HG03025 (cell line): Measurements from ENCODE around the gene RAB40B.

ENCODE experiments used
- ATAC-seq: cut with Tn5 transposase; IDR thresholded peaks from one replicate; pipeline ENCODE4 v1.9.1; 2021; ENCODE audit warnings: mild to moderate bottlenecking, moderate library complexity; ENCODE audit not compliant: unreplicated experiment, low FRiP score

RAB40B gene

GRCh38 chr17:82718986-82719685 lies 20.6 kb upstream of the RAB40B start:
- ATAC-seq = no peak

DNA sequence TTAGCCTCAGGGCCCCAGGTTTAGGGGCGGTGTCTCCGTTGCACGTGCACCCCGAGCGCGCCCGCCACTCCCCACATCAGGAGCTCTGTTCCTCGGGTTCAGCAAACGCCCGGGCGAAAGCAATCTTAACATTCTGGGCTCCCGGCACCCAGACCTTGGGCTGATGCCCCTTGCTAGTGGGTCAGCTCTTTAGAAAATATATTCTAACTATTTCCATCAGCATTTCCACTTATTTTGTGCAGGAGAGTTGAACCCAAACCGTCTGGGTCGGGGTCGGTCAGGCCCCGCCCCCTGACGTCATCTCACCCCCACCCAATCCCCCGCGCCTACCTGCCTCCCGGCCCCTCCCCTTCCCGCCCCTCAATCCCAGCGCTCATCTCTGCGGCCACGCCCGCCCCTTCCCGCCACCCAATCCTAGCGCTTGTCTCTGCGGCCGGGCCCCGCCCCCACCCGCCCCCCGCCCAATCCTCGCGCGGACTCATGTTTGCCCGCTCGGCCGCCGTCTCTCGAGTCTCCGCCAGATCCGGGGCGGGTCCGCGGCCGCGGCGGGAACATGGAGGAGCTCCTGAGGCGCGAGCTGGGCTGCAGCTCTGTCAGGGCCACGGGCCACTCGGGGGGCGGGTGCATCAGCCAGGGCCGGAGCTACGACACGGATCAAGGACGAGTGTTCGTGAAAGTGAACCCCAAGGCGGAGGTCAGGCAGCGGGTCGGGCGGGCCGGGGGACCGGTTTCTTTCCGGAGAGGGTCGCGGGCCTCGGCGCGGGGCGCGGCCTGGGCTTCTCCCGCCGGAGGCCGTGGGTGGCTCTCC lies 17.9 kb upstream of the RAB40B start, which contains the start of gene FN3KRP:
Gene FN3KRP, plus strand, starts transcription at position 504 of the 808 bp plus-strand sequence. Its CDS starts 50 bp downstream, at position 554.
- ATAC-seq = peak; percentile 69

DNA sequence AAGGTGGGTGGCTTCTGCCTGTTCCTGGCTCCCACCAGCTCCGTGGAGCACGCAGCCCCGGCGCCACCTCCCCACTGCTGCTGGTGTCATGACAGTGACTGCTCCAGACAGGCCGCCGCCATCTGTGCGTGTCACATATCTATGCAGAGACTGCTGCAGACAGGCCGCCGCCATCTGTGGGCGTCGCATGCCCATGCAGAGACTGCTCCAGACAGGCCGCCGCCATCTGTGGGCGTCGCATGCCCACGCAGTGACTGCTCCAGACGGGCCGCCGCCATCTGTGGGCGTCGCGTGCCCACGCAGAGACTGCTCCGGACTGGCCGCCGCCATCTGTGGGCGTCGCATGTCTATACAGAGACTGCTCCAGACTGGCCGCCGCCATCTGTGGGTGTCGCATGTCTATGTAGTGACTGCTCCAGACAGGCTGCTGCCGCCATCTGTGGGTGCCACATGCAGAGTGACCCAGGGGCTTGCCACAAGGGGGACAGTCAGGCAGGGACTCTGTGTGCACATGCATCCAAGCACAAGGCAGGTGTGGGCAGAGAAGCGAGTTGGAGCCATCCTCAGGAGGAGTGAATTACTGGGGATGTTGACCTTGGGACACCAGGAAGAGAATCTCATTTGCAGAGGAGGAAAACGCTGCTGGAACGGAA lies 14.7 kb upstream of the RAB40B start:
- no peak for ATAC-seq

GRCh38 chr17:82710499-82711232 lies 12.2 kb upstream of the RAB40B start:
- ATAC-seq = no peak

DNA sequence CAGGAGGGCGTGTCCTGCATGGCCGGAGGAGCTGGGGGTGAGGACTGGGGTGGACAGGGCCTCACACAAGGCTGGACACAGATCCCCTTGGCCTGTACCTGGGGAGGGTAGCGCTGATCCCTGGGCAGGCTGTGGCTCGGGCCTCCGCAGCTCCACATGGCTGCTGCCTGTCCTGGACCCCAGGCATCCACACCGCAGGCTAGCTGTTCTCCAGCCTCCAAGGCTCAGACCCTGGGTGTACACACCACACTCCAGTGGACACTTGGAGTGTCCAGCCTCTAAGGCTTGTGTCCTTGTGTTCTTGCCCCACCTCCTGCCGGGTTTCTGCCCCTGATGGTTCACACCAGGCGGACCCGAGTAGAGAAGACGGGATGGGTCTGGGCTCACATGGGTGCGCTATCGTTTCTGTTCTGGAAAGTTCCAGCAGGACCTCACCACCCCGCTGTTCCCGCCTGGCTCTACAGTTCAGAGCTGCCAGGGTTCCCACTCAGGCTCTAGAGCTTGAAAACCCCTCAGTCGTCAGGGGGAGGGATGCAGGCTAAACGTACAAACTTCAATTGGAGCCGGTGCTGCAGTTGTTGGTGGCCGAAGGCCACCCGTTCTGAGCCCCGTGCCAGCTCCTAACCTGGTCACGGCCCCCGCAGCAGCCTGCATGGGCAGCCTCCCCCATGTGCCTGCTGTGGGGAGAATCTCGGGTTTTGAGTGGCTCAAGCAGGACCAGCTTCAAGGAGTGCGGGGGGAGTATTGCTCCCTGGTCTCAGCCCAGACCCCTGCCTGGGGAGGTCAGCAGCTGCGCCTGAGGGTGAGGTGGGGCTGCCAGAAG lies 11.4 kb upstream of the RAB40B start:
- ATAC-seq = no peak

GRCh38 chr17:82709024-82709675 lies 10.7 kb upstream of the RAB40B start:
- no peak for ATAC-seq

DNA sequence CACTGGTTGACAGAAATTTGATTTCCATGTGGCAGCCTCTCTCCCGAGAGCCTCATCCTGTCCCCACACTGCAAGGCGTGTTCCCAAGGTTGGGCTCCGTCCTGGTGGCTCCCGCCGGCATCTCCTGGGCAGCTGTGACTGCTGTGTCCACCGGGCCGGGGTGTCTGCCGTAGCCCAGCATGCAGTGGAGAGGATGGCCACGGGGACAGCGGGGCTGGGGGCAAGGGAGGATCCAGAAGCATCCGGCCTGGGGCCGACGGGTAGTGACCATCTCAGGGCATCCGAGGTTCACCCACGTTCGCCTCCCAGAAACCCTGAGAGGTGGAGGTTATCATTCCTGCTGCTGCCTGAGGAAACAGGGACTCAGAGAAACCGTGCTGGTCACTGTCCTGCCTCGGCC lies 7.3 kb upstream of the RAB40B start:
- ATAC-seq = no peak

GRCh38 chr17:82704886-82705285 lies 6.4 kb upstream of the RAB40B start:
- ATAC-seq = no peak

DNA sequence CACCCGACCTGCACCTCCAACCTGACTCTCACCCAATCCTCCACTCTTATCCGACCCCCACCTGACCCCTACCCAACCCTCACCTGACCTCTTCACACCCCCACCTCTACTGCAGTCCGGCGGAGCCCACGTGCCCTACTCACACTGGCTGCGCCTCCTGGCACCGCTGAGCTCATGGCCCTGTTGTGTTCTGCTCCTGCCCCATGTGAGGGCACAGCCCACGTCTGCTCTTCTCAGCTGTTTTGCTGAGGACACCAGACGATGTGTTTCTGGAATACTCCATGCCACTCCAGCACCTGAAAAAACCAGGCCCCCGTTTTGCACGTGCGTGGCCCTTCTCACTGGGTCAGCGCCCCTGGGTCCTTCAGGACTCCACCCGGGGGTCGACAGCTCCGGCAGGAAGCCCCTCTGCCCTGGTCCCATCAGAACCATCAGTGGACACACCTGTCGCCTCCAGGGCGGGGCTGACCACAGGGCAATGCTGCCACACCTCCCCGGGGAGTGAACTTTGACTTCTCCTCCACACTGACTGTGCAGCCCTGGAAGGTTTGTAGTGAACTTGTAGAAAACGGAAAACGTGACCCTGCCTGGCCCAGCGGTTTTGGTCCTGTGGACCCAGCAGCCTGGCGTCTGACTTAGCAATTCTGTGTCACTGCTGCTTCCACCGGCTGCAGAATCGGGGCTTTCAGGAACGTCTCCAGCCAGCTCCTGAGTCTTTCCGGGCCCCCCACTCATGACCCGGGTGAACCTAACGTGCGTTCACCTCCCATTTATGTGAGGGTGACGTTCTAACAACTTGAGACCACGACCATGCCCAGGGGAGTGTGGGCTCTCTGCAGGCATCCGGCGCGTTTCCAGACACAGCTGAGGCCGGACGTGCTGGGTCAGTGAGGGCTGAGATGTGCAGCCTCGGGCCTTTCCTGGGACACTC lies 5.7 kb upstream of the RAB40B start:
- no peak for ATAC-seq

DNA sequence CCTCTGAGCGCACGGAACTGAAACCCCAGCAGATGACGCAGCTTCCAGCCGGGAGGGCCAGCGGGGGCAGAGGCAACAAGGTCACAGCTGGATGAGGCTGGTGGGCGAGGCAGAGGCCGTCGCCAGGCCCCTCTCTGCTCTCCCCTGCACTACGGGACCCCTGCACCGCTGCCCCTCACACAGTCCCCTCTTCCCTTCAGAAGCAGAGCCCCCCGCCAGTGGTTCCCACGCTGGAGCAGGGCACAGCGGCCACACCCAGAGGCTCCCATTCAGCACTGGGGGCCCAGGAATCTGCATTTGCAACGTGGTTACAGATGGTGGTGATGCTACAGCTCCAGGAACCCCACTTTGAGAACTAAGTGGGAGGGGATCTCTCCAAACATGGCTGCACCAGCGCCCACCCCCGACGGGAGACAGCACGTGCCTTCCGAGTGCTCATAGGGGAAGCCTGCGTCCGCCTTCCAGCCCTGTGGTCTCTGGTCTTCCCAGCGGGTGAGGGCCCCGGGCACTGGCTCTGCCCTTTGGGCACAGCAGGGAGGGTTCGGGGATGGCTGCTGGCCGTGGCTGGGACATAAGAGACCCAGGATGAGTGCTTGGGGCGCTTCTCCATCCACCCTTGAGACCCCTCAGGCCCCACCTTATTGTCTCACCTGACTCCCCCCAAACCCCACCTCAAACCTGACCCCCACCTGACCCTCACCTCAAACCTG lies 4.7 kb upstream of the RAB40B start:
- ATAC-seq = no peak

GRCh38 chr17:82702231-82702927 lies 3.9 kb upstream of the RAB40B start:
- ATAC-seq = no peak

GRCh38 chr17:82699551-82699950 lies 1.1 kb upstream of the RAB40B start:
- ATAC-seq = no peak

DNA sequence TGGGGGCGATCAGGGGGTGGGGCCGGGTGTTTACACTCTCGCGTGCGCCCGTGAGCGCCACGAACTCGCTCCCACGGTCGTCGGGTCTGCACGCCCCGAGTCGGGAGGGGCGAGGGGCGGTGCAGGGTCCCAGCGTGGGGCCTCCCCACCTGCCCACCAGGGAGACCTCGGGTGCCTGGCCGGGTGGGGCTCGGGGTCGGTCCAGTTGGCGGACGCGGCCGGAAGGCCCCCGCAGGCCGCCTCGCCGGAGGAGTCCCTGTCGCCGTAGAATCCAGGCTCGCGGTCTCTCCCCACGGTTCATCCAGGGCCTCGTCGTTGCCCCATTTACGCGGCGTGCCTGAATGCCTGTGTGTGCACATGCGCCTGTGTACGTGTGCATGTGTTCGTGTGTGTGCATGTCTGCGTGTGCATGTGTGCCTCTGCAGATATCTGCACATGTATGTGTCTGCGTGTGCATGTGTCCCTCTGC lies 510 bp upstream of the RAB40B start:
- peak; percentile 13 for ATAC-seq

- ATAC-seq = no peak
Measured at GRCh38 chr17:82697808-82698064, 762 bp downstream of the RAB40B start.

GRCh38 chr17:82696916-82697807 lies 1.3 kb downstream of the RAB40B start:
- no peak for ATAC-seq

GRCh38 chr17:82696259-82696658 lies 2.2 kb downstream of the RAB40B start:
- no peak for ATAC-seq
